ENCODE measurements around the gene MAP2K5. TPM values are rescaled to one million over a fixed set of nuclear protein-coding genes. Genes with fewer than 3 reads are reported as not detected.

Gene MAP2K5
- total and polyA plus RNA-seq, 10 of the 15 experiments (the other 5 are each of a cell fraction or from before 2014, with no cell fraction given): 1.3 to 19.4 (median 9.6) TPM

DNA sequence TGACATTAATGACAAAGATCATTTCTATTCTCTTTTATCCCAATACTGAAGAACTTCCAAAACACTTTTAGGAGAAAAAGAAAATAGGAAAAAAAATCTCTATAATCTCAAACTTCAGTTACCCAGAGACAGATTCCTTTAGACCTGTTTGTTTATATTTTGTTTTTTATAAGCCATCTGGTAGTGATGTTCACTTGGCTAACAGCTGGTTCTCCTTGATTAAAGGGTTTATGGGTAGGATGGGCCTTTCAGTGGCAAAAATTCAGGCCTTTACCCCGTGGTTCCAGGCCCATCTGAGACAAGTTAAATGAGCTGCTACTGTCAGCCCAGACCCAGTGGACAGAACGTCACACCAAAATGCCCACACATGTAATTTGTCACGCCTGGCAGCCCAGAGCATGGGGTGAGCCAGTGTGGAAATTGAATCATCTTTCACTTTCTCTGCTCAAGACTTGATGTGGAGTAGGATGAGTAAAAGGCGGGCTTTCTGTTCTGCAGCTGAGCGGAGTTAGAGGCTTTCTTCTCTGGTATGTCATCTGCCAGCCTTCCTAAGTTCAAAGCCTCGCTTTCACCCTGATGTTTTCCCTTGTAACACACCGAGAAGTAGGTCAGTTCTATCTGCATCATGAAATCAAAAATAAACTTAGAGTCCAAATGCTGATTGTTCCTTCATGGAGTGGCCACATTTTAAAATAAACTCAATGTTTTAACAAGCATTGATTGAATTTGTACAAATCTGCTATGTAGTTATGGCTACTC is 220.3 kb downstream of the MAP2K5 start (continued):
- TF ChIP-seq, protein P1, sequence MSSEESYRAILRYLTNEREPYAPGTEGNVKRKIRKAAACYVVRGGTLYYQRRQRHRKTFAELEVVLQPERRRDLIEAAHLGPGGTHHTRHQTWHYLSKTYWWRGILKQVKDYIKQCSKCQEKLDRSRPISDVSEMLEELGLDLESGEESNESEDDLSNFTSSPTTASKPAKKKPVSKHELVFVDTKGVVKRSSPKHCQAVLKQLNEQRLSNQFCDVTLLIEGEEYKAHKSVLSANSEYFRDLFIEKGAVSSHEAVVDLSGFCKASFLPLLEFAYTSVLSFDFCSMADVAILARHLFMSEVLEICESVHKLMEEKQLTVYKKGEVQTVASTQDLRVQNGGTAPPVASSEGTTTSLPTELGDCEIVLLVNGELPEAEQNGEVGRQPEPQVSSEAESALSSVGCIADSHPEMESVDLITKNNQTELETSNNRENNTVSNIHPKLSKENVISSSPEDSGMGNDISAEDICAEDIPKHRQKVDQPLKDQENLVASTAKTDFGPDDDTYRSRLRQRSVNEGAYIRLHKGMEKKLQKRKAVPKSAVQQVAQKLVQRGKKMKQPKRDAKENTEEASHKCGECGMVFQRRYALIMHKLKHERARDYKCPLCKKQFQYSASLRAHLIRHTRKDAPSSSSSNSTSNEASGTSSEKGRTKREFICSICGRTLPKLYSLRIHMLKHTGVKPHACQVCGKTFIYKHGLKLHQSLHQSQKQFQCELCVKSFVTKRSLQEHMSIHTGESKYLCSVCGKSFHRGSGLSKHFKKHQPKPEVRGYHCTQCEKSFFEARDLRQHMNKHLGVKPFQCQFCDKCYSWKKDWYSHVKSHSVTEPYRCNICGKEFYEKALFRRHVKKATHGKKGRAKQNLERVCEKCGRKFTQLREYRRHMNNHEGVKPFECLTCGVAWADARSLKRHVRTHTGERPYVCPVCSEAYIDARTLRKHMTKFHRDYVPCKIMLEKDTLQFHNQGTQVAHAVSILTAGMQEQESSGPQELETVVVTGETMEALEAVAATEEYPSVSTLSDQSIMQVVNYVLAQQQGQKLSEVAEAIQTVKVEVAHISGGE (CRISPR knock-in tag; IDR thresholded peaks at IDR 0.05): no peak
- TF ChIP-seq EP300 (IDR thresholded peaks at IDR 0.05; ENCODE audit: borderline replicate concordance in 1 of 2, control insufficient read depth in 1 of 2, low read depth in 2 of 2, low read length in 2 of 2): peak; percentile 49 to 67; a peak in 2 of 4 replicates
- peak; percentile 39; the same call in 1 of the 2 replicates for TF ChIP-seq MXI1 (IDR thresholded peaks at IDR 0.05; ENCODE audit: low read depth, low read length)
- no peak; the same call in 1 of the 2 replicates for TF ChIP-seq TARDBP (IDR thresholded peaks at IDR 0.05; ENCODE audit: borderline replicate concordance)

GRCh38 chr15:67765701-67766100 is 223.2 kb downstream of the MAP2K5 start:
- WGBS (ENCODE audit: insufficient coverage, insufficient replicate concordance, low lambda C conversion rate, missing lambda C conversion rate): 97% methylated on average over 2 of the region's 2 CpGs
- SMC1A ChIA-PET (ENCODE audit: uncharacterized antibody, unreplicated experiment): interaction anchor here (0.9 to 6.3 kb wide), 2 partner anchors 12 to 18 kb away, joined by 3 to 37 read pairs; no protein-coding TSS in a partner anchor
- FAIRE-seq: no peak
- Histone ChIP-seq H3K4me1 (ENCODE audit: control insufficient read depth, insufficient read depth, low read length) (peaks cover 23% of the 10 kb centered on the region), H3K9ac (ENCODE audit: control insufficient read depth, insufficient read depth, low read length) (no peak overlapping the region), H3K9me3 (replicated peaks; ENCODE audit: control insufficient read depth, insufficient read depth, low read length) (no peaks in the 10 kb centered on the region), H3K27ac (ENCODE audit: control insufficient read depth, insufficient read depth) (no peak overlapping the region), H3K27me3 (replicated peaks in 1 of 2; ENCODE audit: control insufficient read depth in 2 of 2, insufficient read depth in 2 of 2, low read length in 1 of 2) (no peaks in the 10 kb centered on the region), H3K4me2 (ENCODE audit: control insufficient read depth, insufficient read depth) (no peak overlapping the region), H4K20me1 (ENCODE audit: control insufficient read depth, insufficient read depth) (no peaks in the 10 kb centered on the region), H2AFZ (ENCODE audit: control insufficient read depth, low read depth, low read length) (no peak overlapping the region), H3K36me3 (ENCODE audit: control insufficient read depth in 2 of 2, insufficient read depth in 2 of 2, low read length in 1 of 2) (no peaks in the 10 kb centered on the region), H3K4me3 (no peak overlapping the region), H3K79me2 (ENCODE audit: control insufficient read depth, insufficient read depth, low read length) (no peaks in the 10 kb centered on the region)
- CTCF ChIA-PET: interaction anchor here (0.6 kb wide), 1 partner anchor 71 kb away, joined by 3 read pairs; no protein-coding TSS in a partner anchor
- ATAC-seq: no peak
- intact Hi-C loops (cut with micrococcal nuclease; ENCODE audit: unreplicated experiment) (no loop called here), in situ Hi-C loops (cut with MboI) (no loop called here)
- DNase-seq (ENCODE audit: low read depth, low spot score): no peak
- BruUV-seq (replicated peaks): no TSS peak
- TF ChIP-seq SIN3A (IDR thresholded peaks at IDR 0.05; ENCODE audit: low read depth, low read length): no peak
- 0 out of 2 replicates have a peak, but pooled peaks have one; percentile 21 for TF ChIP-seq NR2F1 (conservative IDR thresholded peaks at IDR 0.05)
- RAD21 ChIA-PET (ENCODE audit: unreplicated experiment): no interaction called here
- POLR2A ChIA-PET: no interaction called here

Measured in GM12878 (cell line).